ENCODE measurements around the gene ZNF717. TPM values are rescaled to one million over a fixed set of nuclear protein-coding genes. Genes with fewer than 3 reads are reported as not detected.
"Not testable (repeated sequence)": the region's sequence is repeated elsewhere in the genome, so short reads cannot be mapped to it uniquely, and the experiment has no call there.

The ZNF717 gene
- 10 to 100 TPM; 13.3 to 15.2 TPM for total RNA-seq

- peak; percentile 21 for TF ChIP-seq CTCF (IDR thresholded peaks at IDR 0.05)
- ATAC-seq (ENCODE audit: insufficient number of reproducible peaks, low FRiP score, low read depth); H3K27me3 ChIP-seq (replicated peaks; ENCODE audit: insufficient read depth); H3K36me3 ChIP-seq; H3K9me3 ChIP-seq; H3K4me1 ChIP-seq (ENCODE audit: control insufficient read depth in 1 of 2, low read depth in 2 of 2): not testable (repeated sequence)
- Histone ChIP-seq H3K27ac (peak within 1 kb of the TSS; percentile 88 to 89), H3K4me3 (peak within 1 kb of the TSS; percentile 97)
- DNase-seq (ENCODE audit: low spot score), result peak; percentile 65
These were observed at the start of gene ZNF717 for GRCh38 chr3:75785081-75785755. TSS of gene ZNF717 (minus strand) at chr3:75785549. CDS start at chr3:75783362, 2,187 bp downstream.

- H3K4me1 ChIP-seq (ENCODE audit: control insufficient read depth in 1 of 2, low read depth in 2 of 2); ATAC-seq (ENCODE audit: insufficient number of reproducible peaks, low FRiP score, low read depth); H3K27me3 ChIP-seq (replicated peaks; ENCODE audit: insufficient read depth); H3K36me3 ChIP-seq; H3K27ac ChIP-seq; H3K4me3 ChIP-seq; H3K9me3 ChIP-seq; DNase-seq (ENCODE audit: low spot score): not testable (repeated sequence)
These were observed 45.7 kb upstream of the ZNF717 start for GRCh38 chr3:75831076-75831475.

GRCh38 chr3:75818019-75818418, 32.7 kb upstream of the ZNF717 start:
- not testable (repeated sequence) for H3K9me3 ChIP-seq; H3K4me1 ChIP-seq (ENCODE audit: control insufficient read depth in 1 of 2, low read depth in 2 of 2); H3K4me3 ChIP-seq; ATAC-seq (ENCODE audit: insufficient number of reproducible peaks, low FRiP score, low read depth); DNase-seq (ENCODE audit: low spot score); H3K36me3 ChIP-seq; H3K27ac ChIP-seq; H3K27me3 ChIP-seq (replicated peaks; ENCODE audit: insufficient read depth)

GRCh38 chr3:75816287-75817180, 31.2 kb upstream of the ZNF717 start:
- DNase-seq (ENCODE audit: low spot score); H3K36me3 ChIP-seq; H3K27me3 ChIP-seq (replicated peaks; ENCODE audit: insufficient read depth); H3K9me3 ChIP-seq; H3K4me3 ChIP-seq; ATAC-seq (ENCODE audit: insufficient number of reproducible peaks, low FRiP score, low read depth); H3K4me1 ChIP-seq (ENCODE audit: control insufficient read depth in 1 of 2, low read depth in 2 of 2): not testable (repeated sequence)
- H3K27ac ChIP-seq, result peak overlapping the region in 1 of 2 donors; percentile 35

GRCh38 chr3:75814797-75815196, 29.4 kb upstream of the ZNF717 start:
- ATAC-seq (ENCODE audit: insufficient number of reproducible peaks, low FRiP score, low read depth) (no peak), DNase-seq (ENCODE audit: low spot score) (no peak)
- Histone ChIP-seq H3K4me3 (no peak overlapping the region), H3K9me3 (no peaks in the 10 kb centered on the region), H3K4me1 (ENCODE audit: control insufficient read depth in 1 of 2, low read depth in 2 of 2) (peaks cover 0 to 5% of the 10 kb centered on the region in 2 donors), H3K27me3 (replicated peaks; ENCODE audit: insufficient read depth) (no peaks in the 10 kb centered on the region), H3K27ac (no peak overlapping the region), H3K36me3 (no peaks in the 10 kb centered on the region)
- no peak for TF ChIP-seq CTCF (IDR thresholded peaks at IDR 0.05)

GRCh38 chr3:75782506-75782905, 2.8 kb downstream of the ZNF717 start:
- ATAC-seq (ENCODE audit: insufficient number of reproducible peaks, low FRiP score, low read depth), result no peak
- no peak for TF ChIP-seq CTCF (IDR thresholded peaks at IDR 0.05)

More at GRCh38 chr3:75782506-75782905, 2.8 kb downstream of the ZNF717 start:
- Histone ChIP-seq H3K9me3 (no peaks in the 10 kb centered on the region), H3K4me3 (no peak overlapping the region), H3K4me1 (ENCODE audit: control insufficient read depth in 1 of 2, low read depth in 2 of 2) (peaks cover 4 to 5% of the 10 kb centered on the region in 2 donors), H3K36me3 (peaks cover 2% of the 10 kb centered on the region), H3K27ac (no peak overlapping the region), H3K27me3 (replicated peaks; ENCODE audit: insufficient read depth) (no peaks in the 10 kb centered on the region)
- DNase-seq (ENCODE audit: low spot score), result no peak
